K562 (cell line): Measurements from ENCODE around the gene LRRC41. TPM values are rescaled to one million over a fixed set of nuclear protein-coding genes. Genes with fewer than 3 reads are reported as not detected.

Source experiments
- ATAC-seq: fragments of 200-7000 bp; cut with Tn5 transposase; 3 replicates; pipeline ENCODE4 v1.9.1; 2020; ENCODE audit warnings: moderate library complexity
- BruUV-seq: library from RNA; stranded (reverse); fragments of 400-500 nt; replicated peaks from 2 replicates; lab custom pipeline; 2021; lab: Mats Ljungman, UMichigan
- CTCF ChIA-PET: fragments of 300-600 bp; formaldehyde crosslinking; extraction: SDS; loops from one replicate; lab custom pipeline; 2021; ENCODE audit warnings: low intra/inter-chr PET ratio; lab: Yijun Ruan, JAX
- POLR2A ChIA-PET: fragments of 300-600, 350-650 bp; sonication (Branson Sonifier 250); formaldehyde crosslinking; extraction: SDS; loops from one replicate; lab custom pipeline; 2021; ENCODE audit warnings: antibody characterized with exemption, inconsistent platforms; lab: Yijun Ruan, JAX
- DNase-seq, 4 experiments: peaks; one replicate each; pipeline versions ENCODE4 v3.0.0 to v3.0.0-alpha.2; 2011 to 2018; ENCODE audit warnings: low spot score in 3 of 4, mixed read lengths in 3 of 4; ENCODE audit errors: extremely low read depth in 1 of 4
- FAIRE-seq: peaks from 2 replicates; lab custom pipeline; 2011; peaks lifted over from hg19 to GRCh38; lab: Jason Lieb, UNC
- H2AFZ ChIP-seq: 2 replicates; pipeline ENCODE4 v1.6.0; 2011; ENCODE audit warnings: low read depth, low read length, control low read depth, inconsistent platforms
- H3K27ac ChIP-seq: fragments of 200-600 bp; 3 replicates; pipeline ENCODE4 v1.8.0; 2011; ENCODE audit warnings: low read depth, mild to moderate bottlenecking, control low read depth, inconsistent platforms, low read length, moderate library complexity, mixed read lengths; ENCODE audit errors: extremely low read depth
- H3K27me3 ChIP-seq, 2 experiments: fragments of 300-600 bp in 1 of 2; 2 replicates in 1 of 2; 3 replicates in 1 of 2; pipeline versions ENCODE4 v1.6.0 to v1.8.0; 2011; ENCODE audit warnings: inconsistent platforms in 2 of 2, low read length in 2 of 2, mild to moderate bottlenecking in 1 of 2, mixed read lengths in 1 of 2, moderate library complexity in 1 of 2; ENCODE audit not compliant: control insufficient read depth in 2 of 2, insufficient read depth in 2 of 2
- H3K36me3 ChIP-seq: fragments of 300-600 bp; 3 replicates; pipeline ENCODE4 v1.8.0; 2011; ENCODE audit warnings: mild to moderate bottlenecking, low read length, inconsistent platforms; ENCODE audit not compliant: control insufficient read depth, insufficient read depth
- H3K4me1 ChIP-seq, 2 experiments: fragments of 200-600 bp in 1 of 2; replicated peaks in 1 of 2; 2 replicates in 1 of 2; 3 replicates in 1 of 2; pipeline versions ENCODE4 v1.5.1 to v1.8.0; 2011; ENCODE audit warnings: inconsistent platforms in 2 of 2, low read length in 2 of 2, mild to moderate bottlenecking in 1 of 2, mixed read lengths in 1 of 2, moderate library complexity in 1 of 2; ENCODE audit not compliant: control insufficient read depth in 2 of 2, insufficient read depth in 2 of 2
- H3K4me2 ChIP-seq: 2 replicates; pipeline ENCODE4 v1.6.1; 2011; ENCODE audit warnings: low read length, control low read depth, inconsistent platforms, mixed read lengths; ENCODE audit not compliant: insufficient read depth
- H3K4me3 ChIP-seq: fragments of 200-600 bp; sonication (generic), shearing (Covaris generic); 2 replicates; pipeline ENCODE4 v1.5.1; 2016; ENCODE audit warnings: control low read depth, inconsistent platforms
- H3K79me2 ChIP-seq: fragments of 200-600 bp; 3 replicates; pipeline ENCODE4 v1.8.0; 2011; ENCODE audit warnings: low read length, inconsistent platforms; ENCODE audit not compliant: control insufficient read depth, insufficient read depth
- H3K9ac ChIP-seq, 2 experiments: 2 replicates each; pipeline versions ENCODE4 v1.6.0 to v1.6.1; 2011; ENCODE audit warnings: low read depth in 2 of 2, low read length in 2 of 2, control low read depth in 1 of 2, inconsistent platforms in 1 of 2, mild to moderate bottlenecking in 1 of 2, mixed read lengths in 1 of 2; ENCODE audit not compliant: insufficient read depth in 1 of 2
- H3K9me1 ChIP-seq: one replicate; pipeline ENCODE4 v1.6.0; 2011; ENCODE audit warnings: inconsistent platforms, mild to moderate bottlenecking, low read length, moderate library complexity; ENCODE audit not compliant: control insufficient read depth, insufficient read depth
- H3K9me3 ChIP-seq: replicated peaks from 2 replicates; pipeline ENCODE4 v1.5.1; 2011; ENCODE audit warnings: low read depth, low read length, inconsistent platforms; ENCODE audit not compliant: control insufficient read depth, insufficient read depth
- H4K20me1 ChIP-seq: replicated peaks from 2 replicates; pipeline ENCODE4 v1.6.1; 2011; ENCODE audit warnings: low read length, inconsistent platforms, mixed read lengths; ENCODE audit not compliant: control insufficient read depth, insufficient read depth
- MAFG ChIP-seq: fragments of 450-650 bp; conservative IDR thresholded peaks from 2 replicates; pipeline ENCODE4 v1.6.1; 2016; ENCODE audit warnings: missing genetic modification characterization, missing compliant biosample characterization
- MXD1 ChIP-seq: fragments of 250-450 bp; sonication (Bioruptor Pico); IDR thresholded peaks from 2 replicates; pipeline ENCODE4 v1.8.0; 2021; ENCODE audit warnings: borderline replicate concordance, mild to moderate bottlenecking, moderate library complexity; ENCODE audit not compliant: poor library complexity, severe bottlenecking
- PBX2 ChIP-seq, 2 experiments: IDR thresholded peaks in 1 of 2; conservative IDR thresholded peaks in 1 of 2; 2 replicates each; pipeline ENCODE4 v1.6.1; 2016; ENCODE audit warnings: low read depth in 2 of 2, mild to moderate bottlenecking in 1 of 2, missing compliant biosample characterization in 1 of 2, missing genetic modification characterization in 1 of 2, moderate library complexity in 1 of 2
- PHF21A ChIP-seq: fragments of 450-650 bp; IDR thresholded peaks from 2 replicates; pipeline ENCODE4 v1.6.1; 2017; ENCODE audit warnings: low read depth, borderline replicate concordance
- RB1 ChIP-seq: fragments of 450-650 bp; IDR thresholded peaks from 2 replicates; pipeline ENCODE4 v1.6.1; 2017; ENCODE audit warnings: low read depth, mild to moderate bottlenecking
- TFAM ChIP-seq: fragments of 250-450 bp; sonication (Bioruptor Pico); conservative IDR thresholded peaks from 2 replicates; pipeline ENCODE4 v1.5.0; 2021; ENCODE audit warnings: mild to moderate bottlenecking, moderate library complexity
- TSC22D4 ChIP-seq: fragments of 450-650 bp; IDR thresholded peaks from 2 replicates; pipeline ENCODE4 v1.6.1; 2016; ENCODE audit warnings: missing genetic modification characterization, missing biosample characterization, control low read depth
- ZBTB9 ChIP-seq: fragments of 450-650 bp; formaldehyde crosslinking; IDR thresholded peaks from 2 replicates; pipeline ENCODE4 v1.4.0; 2020; ENCODE audit warnings: mild to moderate bottlenecking, moderate library complexity
- ZFP91 ChIP-seq: sonication (generic); formaldehyde crosslinking; IDR thresholded peaks from 2 replicates; pipeline ENCODE4 v1.8.0; 2022; ENCODE audit warnings: mild to moderate bottlenecking, missing genetic modification reagents
- ZNF121 ChIP-seq: sonication (generic); formaldehyde crosslinking; conservative IDR thresholded peaks from 2 replicates; pipeline ENCODE4 v1.8.0; 2022; ENCODE audit warnings: missing genetic modification reagents
- WGBS: fragments of 100-300 bp; shearing (Covaris generic); methylation state at CpG from one replicate; pipeline ENCODE4 v1.1.6; 2016; ENCODE audit warnings: low coverage, mixed read lengths; ENCODE audit not compliant: insufficient coverage; ENCODE audit errors: missing lambda C conversion rate; 5-methylcytosine and 5-hydroxymethylcytosine counted together
- in situ Hi-C: fragments of 300-500 bp; cut with MboI; formaldehyde crosslinking; loops from 4 replicates; pipeline ENCODE4 v1.15.0; 2018; ENCODE audit warnings: inconsistent platforms, mixed read lengths
- intact Hi-C: fragments of 100-400 bp; cut with micrococcal nuclease; formaldehyde crosslinking; loops from 2 replicates; pipeline ENCODE4 v1.14.2; 2022
- polyA plus RNA-seq, 8 experiments: library from polyadenylated mRNA; depleted of rRNA in 4 of 8; stranded (reverse) in 5 of 8; unstranded in 3 of 8; fragments of >200 nt; fragmentation: Nextera tagmentation in 2 of 8; fragmentation: Illumina TruSeq in 1 of 8; extraction: Ambion mirVana in 2 of 8; extraction: Trizol in 1 of 8; gene quantifications; 2 replicates each; pipeline versions ENCODE4 v1.2.1 to v1.2.3, GENCODE V29; 2011 to 2014; ENCODE audit warnings: inconsistent platforms in 1 of 8, missing spikeins in 1 of 8
- total RNA-seq, 7 experiments: library from RNA; depleted of rRNA in 6 of 7; stranded (reverse); fragments of >200 nt in 6 of 7; fragmentation: Illumina TruSeq in 2 of 7; extraction: Trizol in 2 of 7; gene quantifications; 2 replicates each; pipeline versions ENCODE4 v1.2.1 to v1.2.3, GENCODE V29; 2011 to 2021; ENCODE audit warnings: low replicate concordance in 1 of 7

LRRC41 gene
- total and polyA plus RNA-seq, 9 of the 15 experiments (the other 6 are each of a cell fraction or from before 2014, with no cell fraction given) = 10.5 to 64.7 (median 44.2) TPM

GRCh38 chr1:46302641-46303037, 777 bp downstream of the LRRC41 start (continued):
- TF ChIP-seq ZNF121 (CRISPR knock-in tag) = no peak
- TF ChIP-seq MXD1 (CRISPR knock-in tag) = no peak
- TF ChIP-seq TFAM (CRISPR knock-in tag) = no peak
- TF ChIP-seq ZBTB9 (CRISPR knock-in tag) = no peak
- no peak for TF ChIP-seq MAFG (tag)

- ChIA-PET CTCF (interaction anchor here (0.6 to 0.8 kb wide), 2 partner anchors 46 to 421 kb away, joined by 3 to 8 read pairs; no protein-coding TSS in a partner anchor), POLR2A (interaction anchor here (1.9 to 22.1 kb wide), 3 partner anchors 18 to 46 kb away, joined by 10 to 410 read pairs (median 18); no protein-coding TSS in a partner anchor)
- TF ChIP-seq RB1 = peak; percentile 62; the same call in 1 of the 2 replicates
- TF ChIP-seq TSC22D4 = no peak
- no peak for TF ChIP-seq PHF21A
- 0 out of 2 replicates have a peak, but pooled peaks have one; percentile 27 for TF ChIP-seq ZFP91 (CRISPR knock-in tag)
- TF ChIP-seq PBX2 (CRISPR knock-in tag; IDR thresholded peaks at IDR 0.05; ENCODE audit: low read depth) = peak; percentile 14; the same call in 1 of the 2 replicates
- no peak for TF ChIP-seq PBX2 (tag; conservative IDR thresholded peaks at IDR 0.05; ENCODE audit: low read depth)
Measured at GRCh38 chr1:46301808-46302640, 1.4 kb downstream of the LRRC41 start.

More at GRCh38 chr1:46301808-46302640, 1.4 kb downstream of the LRRC41 start:
- no TSS peak for BruUV-seq
- DNase-seq = peak; percentile 74 to 77 (median 76)
- H3K4me2 ChIP-seq = peak overlapping the region; percentile 97
- peak overlapping the region; percentile 98 to 100 for H3K9ac ChIP-seq
- no peaks in the 10 kb centered on the region for H3K27me3 ChIP-seq
- no peak for FAIRE-seq
- under 1% methylated on average over 78 of the region's 79 CpGs for WGBS
- H2AFZ ChIP-seq = peak overlapping the region; percentile 96
- H3K9me1 ChIP-seq = peaks cover 4% of the 10 kb centered on the region
- peak overlapping the region; percentile 96 for H3K27ac ChIP-seq
- peaks cover 27 to 33% of the 10 kb centered on the region in 2 experiments; a peak in 4 of 5 replicates for H3K4me1 ChIP-seq
- H4K20me1 ChIP-seq = peaks cover 19% of the 10 kb centered on the region
- intact Hi-C loops = loop anchor here (1.0 to 5.0 kb wide), 3 partner anchors 15 to 55 kb away; partner anchors contain the start of gene RAD54L
- H3K79me2 ChIP-seq = peaks cover 98% of the 10 kb centered on the region
- H3K4me3 ChIP-seq = peak overlapping the region; percentile 76
- ATAC-seq = peak; percentile 60
- peaks cover 49% of the 10 kb centered on the region for H3K36me3 ChIP-seq
- H3K9me3 ChIP-seq = no peaks in the 10 kb centered on the region
- in situ Hi-C loops = no loop called here
